ENCODE data around the gene NR4A1.
A peak's percentile ranks its signal among the peaks of the same experiment; 100 is the strongest.

The NR4A1 gene

GRCh38 chr12:52080403-52081251 is 29.4 kb downstream of the NR4A1 start:
- TF ChIP-seq POLR2A (IDR thresholded peaks at IDR 0.05; ENCODE audit: low read depth, low read length), result no peak
- no peak for TF ChIP-seq TAF1 (IDR thresholded peaks at IDR 0.05; ENCODE audit: low read depth, low read length)
- TF ChIP-seq SPI1 (IDR thresholded peaks at IDR 0.05; ENCODE audit: low read depth, low read length), result no peak
- no peak for TF ChIP-seq POLR2AphosphoS5 (IDR thresholded peaks at IDR 0.05; ENCODE audit: low read depth, low read length)
- TF ChIP-seq POU2F2 (IDR thresholded peaks at IDR 0.05; ENCODE audit: low read depth, low read length), result no peak
- no peak for TF ChIP-seq PAX5 (IDR thresholded peaks at IDR 0.05; ENCODE audit: insufficient read depth, low read length, severe bottlenecking)
- FAIRE-seq, result no peak
- DNase-seq (ENCODE audit: insufficient read length, low spot score), result no peak

GRCh38 chr12:52081263-52081733 is 30.1 kb downstream of the NR4A1 start:
- FAIRE-seq (peak; percentile 76), DNase-seq (ENCODE audit: insufficient read length, low spot score) (peak; percentile 71)
- peak; percentile 71 for TF ChIP-seq SPI1 (IDR thresholded peaks at IDR 0.05; ENCODE audit: low read depth, low read length)
- TF ChIP-seq POLR2A (IDR thresholded peaks at IDR 0.05; ENCODE audit: low read depth, low read length), result no peak

- DNase-seq (ENCODE audit: insufficient read length, low spot score) (no peak), FAIRE-seq (no peak)
- TF ChIP-seq TAF1 (IDR thresholded peaks at IDR 0.05; ENCODE audit: low read depth, low read length) (no peak), POLR2AphosphoS5 (IDR thresholded peaks at IDR 0.05; ENCODE audit: low read depth, low read length) (no peak), PAX5 (IDR thresholded peaks at IDR 0.05; ENCODE audit: insufficient read depth, low read length, severe bottlenecking) (no peak), SPI1 (IDR thresholded peaks at IDR 0.05; ENCODE audit: low read depth, low read length) (no peak), POU2F2 (IDR thresholded peaks at IDR 0.05; ENCODE audit: low read depth, low read length) (no peak), POLR2A (IDR thresholded peaks at IDR 0.05; ENCODE audit: low read depth, low read length) (no peak)
Measured at GRCh38 chr12:52082026-52082668, 30.9 kb downstream of the NR4A1 start.

- TF ChIP-seq PAX5 (IDR thresholded peaks at IDR 0.05; ENCODE audit: insufficient read depth, low read length, severe bottlenecking), result no peak
- TF ChIP-seq POU2F2 (IDR thresholded peaks at IDR 0.05; ENCODE audit: low read depth, low read length), result no peak
- no peak for TF ChIP-seq SPI1 (IDR thresholded peaks at IDR 0.05; ENCODE audit: low read depth, low read length)
- TF ChIP-seq POLR2AphosphoS5 (IDR thresholded peaks at IDR 0.05; ENCODE audit: low read depth, low read length), result no peak
- no peak for TF ChIP-seq POLR2A (IDR thresholded peaks at IDR 0.05; ENCODE audit: low read depth, low read length)
- TF ChIP-seq TAF1 (IDR thresholded peaks at IDR 0.05; ENCODE audit: low read depth, low read length), result no peak
Measured at GRCh38 chr12:52082669-52082987, 31.4 kb downstream of the NR4A1 start.

GRCh38 chr12:52082988-52083637 is 31.9 kb downstream of the NR4A1 start:
- FAIRE-seq, result peak; percentile 90
- peak; percentile 80 for DNase-seq (ENCODE audit: insufficient read length, low spot score)
- TF ChIP-seq POLR2A (IDR thresholded peaks at IDR 0.05; ENCODE audit: low read depth, low read length), result no peak
- no peak for TF ChIP-seq POU2F2 (IDR thresholded peaks at IDR 0.05; ENCODE audit: low read depth, low read length)
- TF ChIP-seq PAX5 (IDR thresholded peaks at IDR 0.05; ENCODE audit: insufficient read depth, low read length, severe bottlenecking), result no peak
- TF ChIP-seq TAF1 (IDR thresholded peaks at IDR 0.05; ENCODE audit: low read depth, low read length), result no peak
- no peak for TF ChIP-seq SPI1 (IDR thresholded peaks at IDR 0.05; ENCODE audit: low read depth, low read length)
- no peak for TF ChIP-seq POLR2AphosphoS5 (IDR thresholded peaks at IDR 0.05; ENCODE audit: low read depth, low read length)

More at GRCh38 chr12:52082669-52082987, 31.4 kb downstream of the NR4A1 start:
- peak; percentile 20 for FAIRE-seq
- no peak for DNase-seq (ENCODE audit: insufficient read length, low spot score)

GRCh38 chr12:52083638-52083996 is 32.4 kb downstream of the NR4A1 start:
- FAIRE-seq (no peak), DNase-seq (ENCODE audit: insufficient read length, low spot score) (no peak)
- TF ChIP-seq POLR2AphosphoS5 (IDR thresholded peaks at IDR 0.05; ENCODE audit: low read depth, low read length) (no peak), POLR2A (IDR thresholded peaks at IDR 0.05; ENCODE audit: low read depth, low read length) (no peak), TAF1 (IDR thresholded peaks at IDR 0.05; ENCODE audit: low read depth, low read length) (no peak), POU2F2 (IDR thresholded peaks at IDR 0.05; ENCODE audit: low read depth, low read length) (no peak), SPI1 (IDR thresholded peaks at IDR 0.05; ENCODE audit: low read depth, low read length) (no peak), PAX5 (IDR thresholded peaks at IDR 0.05; ENCODE audit: insufficient read depth, low read length, severe bottlenecking) (no peak)

GRCh38 chr12:52084491-52085231 is 33.4 kb downstream of the NR4A1 start:
- DNase-seq (ENCODE audit: insufficient read length, low spot score), result no peak
- no peak for FAIRE-seq
- no peak for TF ChIP-seq POU2F2 (IDR thresholded peaks at IDR 0.05; ENCODE audit: low read depth, low read length)
- TF ChIP-seq POLR2AphosphoS5 (IDR thresholded peaks at IDR 0.05; ENCODE audit: low read depth, low read length), result no peak
- TF ChIP-seq PAX5 (IDR thresholded peaks at IDR 0.05; ENCODE audit: insufficient read depth, low read length, severe bottlenecking), result no peak

- no peak for FAIRE-seq
- no peak for TF ChIP-seq POLR2A (IDR thresholded peaks at IDR 0.05; ENCODE audit: low read depth, low read length)
- TF ChIP-seq SPI1 (IDR thresholded peaks at IDR 0.05; ENCODE audit: low read depth, low read length), result no peak
- no peak for TF ChIP-seq POU2F2 (IDR thresholded peaks at IDR 0.05; ENCODE audit: low read depth, low read length)
- no peak for TF ChIP-seq POLR2AphosphoS5 (IDR thresholded peaks at IDR 0.05; ENCODE audit: low read depth, low read length)
- no peak for TF ChIP-seq PAX5 (IDR thresholded peaks at IDR 0.05; ENCODE audit: insufficient read depth, low read length, severe bottlenecking)
- no peak for TF ChIP-seq TAF1 (IDR thresholded peaks at IDR 0.05; ENCODE audit: low read depth, low read length)
- DNase-seq (ENCODE audit: insufficient read length, low spot score), result no peak
Measured at GRCh38 chr12:52085682-52086180, 34.5 kb downstream of the NR4A1 start.

GRCh38 chr12:52086366-52086765 is 35.1 kb downstream of the NR4A1 start:
- no peak for FAIRE-seq
- DNase-seq (ENCODE audit: insufficient read length, low spot score), result no peak
- no peak for TF ChIP-seq POLR2AphosphoS5 (IDR thresholded peaks at IDR 0.05; ENCODE audit: low read depth, low read length)
- TF ChIP-seq POU2F2 (IDR thresholded peaks at IDR 0.05; ENCODE audit: low read depth, low read length), result no peak
- no peak for TF ChIP-seq SPI1 (IDR thresholded peaks at IDR 0.05; ENCODE audit: low read depth, low read length)
- no peak for TF ChIP-seq POLR2A (IDR thresholded peaks at IDR 0.05; ENCODE audit: low read depth, low read length)
- TF ChIP-seq PAX5 (IDR thresholded peaks at IDR 0.05; ENCODE audit: insufficient read depth, low read length, severe bottlenecking), result no peak
- no peak for TF ChIP-seq TAF1 (IDR thresholded peaks at IDR 0.05; ENCODE audit: low read depth, low read length)

Measured in GM12891 (cell line).